ENCODE measurements around the gene SSBP1.
"Not testable (repeated sequence)": the region's sequence is repeated elsewhere in the genome, so short reads cannot be mapped to it uniquely, and the experiment has no call there.

SSBP1 gene

DNA sequence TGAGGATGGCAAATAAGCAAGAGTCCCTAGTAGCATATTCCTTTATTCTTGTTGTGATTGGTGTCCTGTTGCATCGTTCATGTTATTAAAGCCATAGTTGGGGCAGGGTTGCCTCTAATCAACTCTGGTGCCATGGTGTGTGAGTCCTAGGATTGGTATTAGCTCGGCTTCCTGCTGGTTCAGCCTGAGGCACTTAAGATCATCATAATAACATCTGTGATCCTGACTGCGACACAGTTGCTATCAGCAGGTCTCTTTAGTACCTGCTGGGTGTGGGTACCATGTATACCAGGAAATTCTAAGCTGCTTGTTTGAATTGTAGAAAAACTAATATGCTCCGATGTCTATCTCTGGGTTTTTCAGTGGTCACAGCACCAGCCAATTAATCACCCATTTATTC lies 28.4 kb upstream of the SSBP1 start:
- DNase-seq (ENCODE audit: low spot score), result no peak

GRCh38 chr7:141710301-141710700 lies 27.9 kb upstream of the SSBP1 start:
- DNase-seq (ENCODE audit: low spot score), result no peak

DNA sequence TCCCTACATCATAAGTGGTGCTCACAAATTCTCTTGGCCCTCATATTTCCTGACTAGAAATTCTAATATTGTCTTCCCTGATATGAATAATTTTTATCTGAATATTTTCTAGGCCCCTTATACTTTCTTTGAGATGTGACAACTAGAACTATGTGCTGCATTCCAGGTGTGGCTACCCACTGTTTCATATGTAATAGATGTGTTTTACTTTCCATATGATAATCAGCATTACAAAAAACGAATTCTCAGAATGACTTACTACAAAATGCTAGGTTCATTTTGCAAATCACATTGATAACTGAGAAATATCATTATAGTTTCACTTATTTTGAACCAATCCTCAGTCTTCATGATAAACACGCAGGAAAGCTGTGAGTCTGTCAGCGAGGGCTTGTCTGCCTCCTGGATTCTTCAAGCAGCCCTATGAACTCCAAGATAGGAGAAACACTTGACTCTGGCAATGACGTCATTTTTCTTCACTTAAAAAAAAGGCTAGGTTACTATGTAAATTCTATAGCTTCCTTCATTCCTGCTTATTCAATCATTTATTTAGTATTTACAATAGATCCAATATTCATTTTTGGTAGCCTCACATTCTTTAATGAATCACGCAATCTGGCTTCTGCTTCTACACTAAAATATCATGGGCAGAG lies 25.4 kb upstream of the SSBP1 start:
- no peak for DNase-seq (ENCODE audit: low spot score)

DNA sequence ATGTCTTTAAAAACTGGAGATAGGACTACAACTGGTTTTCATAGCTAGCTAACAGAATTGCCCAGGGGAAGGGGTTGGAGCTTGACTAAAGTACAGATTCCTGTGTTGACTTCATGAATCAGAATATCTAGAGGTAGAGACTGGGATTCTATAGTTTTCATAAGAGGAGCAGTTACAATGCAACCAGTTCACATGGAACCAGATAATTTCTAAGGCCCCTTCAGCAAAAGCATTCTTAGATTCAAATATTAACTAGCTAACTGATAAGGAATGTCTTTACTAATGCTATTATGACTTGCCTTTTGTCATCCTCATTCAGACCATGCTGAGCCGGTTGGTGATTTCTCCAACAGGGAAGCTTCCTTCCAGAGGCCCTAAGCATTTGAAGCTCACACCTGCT lies 24.3 kb upstream of the SSBP1 start:
- DNase-seq (ENCODE audit: low spot score), result no peak

DNA sequence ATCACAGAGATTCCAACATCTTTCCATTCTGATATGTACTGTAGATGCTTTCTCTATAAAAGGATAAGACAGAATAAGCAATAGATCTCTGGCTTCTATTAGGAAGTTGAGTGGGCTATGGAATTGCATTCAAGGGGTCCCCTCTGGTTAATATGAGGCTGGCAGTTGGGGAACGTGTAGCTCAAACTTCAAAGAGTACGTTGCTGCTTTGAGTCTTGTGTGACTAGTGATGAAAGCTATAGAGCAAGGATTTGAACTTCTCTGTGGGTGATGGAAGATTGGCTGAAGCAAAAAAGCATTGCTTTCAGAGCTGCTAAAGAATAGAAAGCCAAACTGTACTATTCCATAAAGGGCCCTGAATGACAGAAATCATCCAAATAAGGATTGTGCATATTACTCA lies 23.6 kb upstream of the SSBP1 start:
- no peak for DNase-seq (ENCODE audit: low spot score)

GRCh38 chr7:141715018-141715417 lies 23.1 kb upstream of the SSBP1 start:
- DNase-seq (ENCODE audit: low spot score), result no peak

- DNase-seq (ENCODE audit: low spot score), result no peak
These were observed 22.1 kb upstream of the SSBP1 start for GRCh38 chr7:141715794-141716689.

DNA sequence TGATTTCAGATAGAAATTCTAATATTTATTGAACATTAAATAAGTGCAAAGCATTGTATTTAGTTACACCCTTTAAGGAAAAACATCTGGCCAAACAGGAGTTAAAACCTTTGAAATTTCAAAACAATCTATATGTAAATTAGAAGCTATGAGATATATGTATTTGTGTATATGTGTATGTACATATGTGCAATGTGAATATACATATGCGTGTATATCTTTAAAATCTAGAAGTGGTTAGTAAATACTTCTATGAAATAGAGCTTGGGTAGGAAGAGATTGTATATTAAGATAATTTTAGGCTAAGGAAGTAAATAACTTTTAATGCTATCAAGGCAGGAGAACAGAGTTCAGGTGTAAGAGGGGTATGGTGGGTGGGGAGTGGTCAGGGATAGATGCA lies 20.7 kb upstream of the SSBP1 start:
- no peak for DNase-seq (ENCODE audit: low spot score)

DNA sequence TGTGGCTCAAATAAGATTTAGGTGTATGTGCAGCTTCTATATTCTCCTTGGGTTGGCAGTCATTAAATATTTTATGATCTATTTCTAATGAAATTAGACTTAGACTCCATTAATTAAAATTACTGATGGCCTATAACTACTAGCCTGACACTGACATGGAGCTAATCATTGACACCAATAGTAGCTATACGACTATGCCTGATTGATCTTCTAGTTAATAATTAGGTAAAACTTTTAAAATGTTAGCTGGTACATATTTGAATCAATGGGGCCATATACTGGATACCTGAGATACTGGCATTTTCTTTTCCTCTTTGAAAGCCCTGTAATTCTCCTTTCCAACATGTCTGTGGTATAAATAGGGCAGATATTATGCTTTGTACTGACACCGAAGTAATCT lies 15.6 kb upstream of the SSBP1 start:
- no peak for DNase-seq (ENCODE audit: low spot score)

- DNase-seq (ENCODE audit: low spot score), result no peak
These were observed 9.1 kb upstream of the SSBP1 start for GRCh38 chr7:141729020-141729419.

DNA sequence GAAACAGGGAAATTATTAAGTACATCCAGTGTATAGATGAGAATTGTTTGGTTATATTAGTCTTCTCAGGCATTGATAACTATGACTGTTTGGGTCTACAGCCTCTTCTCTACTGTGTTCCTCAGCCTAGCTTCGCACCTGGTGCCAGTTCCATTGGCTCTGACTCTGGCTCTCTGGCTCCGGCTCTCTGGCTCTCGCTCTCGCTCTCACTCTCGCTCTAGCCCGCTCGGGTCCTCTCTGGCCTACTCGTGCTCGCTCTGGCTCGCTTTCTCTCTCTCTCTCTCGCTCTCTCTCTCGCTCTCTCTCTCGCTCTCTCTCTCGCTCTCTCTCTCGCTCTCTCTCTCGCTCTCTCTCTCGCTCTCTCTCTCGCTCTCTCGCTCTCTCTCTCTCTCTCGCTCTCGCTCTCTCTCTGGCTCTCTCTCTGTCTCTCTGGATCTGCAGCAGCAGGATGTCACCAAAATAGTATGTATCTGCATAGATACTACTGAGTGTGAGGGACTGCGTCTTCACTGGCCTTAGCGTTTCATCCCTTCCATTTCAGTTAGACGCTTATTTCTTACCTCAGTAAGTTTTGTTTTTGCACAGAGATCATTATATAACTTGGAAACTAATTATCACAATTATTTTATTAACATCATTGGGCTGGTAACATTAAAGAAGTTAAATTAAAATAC lies 6.5 kb upstream of the SSBP1 start:
- DNase-seq (ENCODE audit: low spot score), result no peak

DNA sequence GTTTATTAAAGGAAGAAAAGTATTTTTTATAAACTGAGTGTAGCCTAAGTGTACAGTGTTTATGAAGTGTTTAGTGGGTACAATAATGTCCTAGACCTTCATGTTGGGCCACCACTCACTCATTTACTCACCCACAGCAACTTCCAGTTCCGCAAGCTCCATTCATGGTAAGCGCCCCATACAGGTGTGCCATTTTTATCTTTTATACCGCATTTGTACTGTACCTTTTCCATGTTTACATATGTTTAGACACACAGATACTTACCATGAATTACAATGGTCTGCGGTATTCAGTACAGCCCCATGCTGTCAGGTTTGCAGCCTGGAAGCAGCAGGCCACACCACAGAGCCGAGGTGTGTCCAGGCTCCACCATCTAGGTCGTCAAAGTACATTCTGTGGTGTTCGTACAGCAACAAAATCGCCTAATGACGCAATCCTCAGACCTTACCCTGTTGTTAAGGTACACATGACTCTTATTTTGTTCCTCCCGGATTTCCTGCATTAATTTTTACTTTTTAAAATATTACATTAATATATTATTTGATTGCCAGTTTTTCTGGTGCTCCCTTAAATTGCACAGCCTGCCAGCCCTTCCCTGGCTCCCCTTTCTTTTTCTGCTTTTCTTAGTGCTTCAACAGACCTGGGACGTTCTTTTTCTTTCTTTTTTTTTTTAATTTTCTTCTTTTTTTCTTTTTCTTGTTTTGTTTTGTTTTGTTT lies 881 bp upstream of the SSBP1 start:
- no peak for DNase-seq (ENCODE audit: low spot score)

GRCh38 chr7:141738592-141739013 lies 445 bp downstream of the SSBP1 start:
- DNase-seq (ENCODE audit: low spot score), result no peak

GRCh38 chr7:141739250-141739649 lies 1.1 kb downstream of the SSBP1 start:
- no peak for DNase-seq (ENCODE audit: low spot score)

- no peak for DNase-seq (ENCODE audit: low spot score)
These were observed 4.1 kb downstream of the SSBP1 start for GRCh38 chr7:141742229-141742628.

DNA sequence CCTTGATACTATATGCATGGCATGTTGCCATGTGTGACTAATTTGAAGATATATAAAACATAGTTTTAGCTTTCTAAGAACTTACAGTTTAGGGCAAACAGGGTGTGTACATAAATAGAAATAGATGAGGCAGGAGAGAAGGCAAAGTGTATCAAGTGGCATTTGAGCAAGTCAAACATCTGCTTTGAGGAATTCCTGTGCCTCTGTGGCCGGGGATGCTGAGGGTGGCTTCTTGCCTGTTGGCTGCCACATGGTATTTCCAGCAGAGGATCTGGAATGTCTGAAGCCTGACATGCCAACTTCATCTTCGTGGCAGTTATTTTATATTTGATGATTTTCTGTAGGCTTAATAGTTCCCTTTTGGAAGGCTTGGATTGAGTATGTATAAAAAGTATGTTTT lies 6.0 kb downstream of the SSBP1 start:
- DNase-seq (ENCODE audit: low spot score), result no peak

- no peak for DNase-seq (ENCODE audit: low spot score)
These were observed 10.2 kb downstream of the SSBP1 start for GRCh38 chr7:141748396-141748795.

DNA sequence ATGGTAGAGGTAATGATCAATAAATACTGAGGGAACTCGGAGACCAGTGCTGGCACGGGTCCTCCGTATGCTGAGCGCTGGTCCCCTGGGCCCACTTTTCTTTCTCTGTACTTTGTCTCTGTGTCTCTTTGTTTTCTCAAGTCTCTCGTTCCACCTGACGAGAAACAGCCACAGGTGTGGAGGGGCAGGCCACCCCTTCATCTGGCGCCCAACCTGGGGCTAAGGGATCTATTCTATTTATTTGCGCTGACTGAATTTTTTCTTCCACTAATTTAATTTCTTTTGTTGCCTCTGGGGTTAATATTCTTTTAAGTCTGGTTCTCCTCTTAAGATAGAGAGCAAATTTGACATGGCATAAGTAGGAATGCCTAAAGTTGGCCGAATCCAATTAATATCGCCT lies 13.7 kb downstream of the SSBP1 start:
- not testable (repeated sequence) for DNase-seq (ENCODE audit: low spot score)

DNA sequence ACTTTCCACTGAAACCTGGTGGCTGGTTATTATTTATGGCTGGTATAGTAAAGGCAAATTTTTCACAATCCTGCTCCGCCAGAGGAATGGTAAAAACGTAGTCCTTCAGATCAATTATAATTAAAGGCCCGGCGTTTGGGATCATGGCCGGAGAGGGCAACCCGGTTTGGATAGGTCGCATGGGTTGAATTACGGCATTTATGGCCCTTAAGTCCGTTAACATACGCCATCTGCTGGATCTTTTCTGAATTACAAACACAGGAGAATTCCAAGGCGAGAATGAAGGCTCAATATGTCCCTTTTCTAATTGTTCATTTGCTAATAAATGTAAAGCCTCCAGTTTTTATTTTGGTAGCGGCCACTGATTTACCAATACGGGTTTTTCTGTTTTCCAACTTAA lies 14.5 kb downstream of the SSBP1 start:
- DNase-seq (ENCODE audit: low spot score), result no peak

GRCh38 chr7:141754939-141755338 lies 16.8 kb downstream of the SSBP1 start:
- no peak for DNase-seq (ENCODE audit: low spot score)

- DNase-seq (ENCODE audit: low spot score), result no peak
These were observed 25.6 kb downstream of the SSBP1 start, which contains the start of gene TAS2R3 for GRCh38 chr7:141763797-141764196. TSS of gene TAS2R3 (plus strand) at chr7:141764097. CDS start at chr7:141764159, 62 bp downstream.

GRCh38 chr7:141770083-141770583 lies 32.0 kb downstream of the SSBP1 start:
- DNase-seq (ENCODE audit: low spot score), result not testable (repeated sequence)

Data from putamen (tissue), 1 donor.